CD4-positive, alpha-beta T cell treated with Interleukin-4 for 1 hour (primary cell): Measurements from ENCODE around the gene PRIM1.
"Not testable (repeated sequence)": the region's sequence is repeated elsewhere in the genome, so short reads cannot be mapped to it uniquely, and the experiment has no call there.

Source experiments
- DNase-seq, 2 donors: peaks; one replicate each; pipeline ENCODE4 v3.0.0-alpha.2; 2020 to 2022

PRIM1 gene

DNA sequence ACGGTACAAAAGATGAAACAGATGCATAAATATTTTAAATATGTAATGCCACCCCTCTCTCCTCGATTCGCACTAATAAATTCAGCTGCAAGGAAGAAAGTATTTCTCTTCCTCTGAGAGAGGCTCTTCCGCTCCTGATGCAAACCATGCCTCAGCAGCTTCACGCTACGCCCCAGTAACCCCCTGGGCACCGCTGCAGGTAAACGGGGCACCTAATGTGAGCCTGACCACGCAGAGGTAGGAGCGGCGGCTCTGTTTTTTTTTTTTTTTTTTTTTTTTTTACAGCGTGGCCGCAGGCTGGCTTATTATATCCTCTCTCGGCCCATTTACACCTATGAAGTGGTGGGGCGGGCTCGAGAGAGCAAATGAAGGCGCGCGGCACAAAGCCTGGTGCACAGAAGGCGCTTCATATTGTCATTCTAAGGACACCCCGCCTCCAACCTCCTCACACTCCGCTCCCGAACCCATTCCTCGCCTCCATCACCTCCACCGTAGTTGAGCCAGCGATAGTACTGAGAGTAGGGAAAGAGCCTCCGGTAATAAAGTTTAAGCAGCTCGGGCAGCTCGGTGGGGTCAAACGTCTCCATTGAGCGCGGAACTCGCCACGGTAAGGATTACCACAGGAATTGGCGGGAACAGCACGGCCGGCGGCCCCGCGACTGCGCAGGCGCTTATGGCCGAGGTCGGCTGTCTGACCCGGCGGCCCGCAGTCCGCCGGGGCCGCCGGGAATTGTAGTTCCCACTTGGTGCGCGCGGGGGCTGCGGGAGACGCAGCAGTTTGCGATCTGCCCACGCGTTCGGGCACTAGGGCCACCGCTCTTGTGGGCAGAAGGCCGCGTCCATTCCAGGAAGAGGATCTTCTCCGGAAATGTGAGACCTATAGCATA is at the start of gene PRIM1:
PRIM1 (minus strand) TSS at position 612 of the 887 bp plus-strand sequence; CDS start at position 587, 25 bp downstream.
- peak; percentile 81 to 84 for DNase-seq

GRCh38 chr12:56800221-56800620 is 48.1 kb upstream of the PRIM1 start:
- no peak for DNase-seq

DNA sequence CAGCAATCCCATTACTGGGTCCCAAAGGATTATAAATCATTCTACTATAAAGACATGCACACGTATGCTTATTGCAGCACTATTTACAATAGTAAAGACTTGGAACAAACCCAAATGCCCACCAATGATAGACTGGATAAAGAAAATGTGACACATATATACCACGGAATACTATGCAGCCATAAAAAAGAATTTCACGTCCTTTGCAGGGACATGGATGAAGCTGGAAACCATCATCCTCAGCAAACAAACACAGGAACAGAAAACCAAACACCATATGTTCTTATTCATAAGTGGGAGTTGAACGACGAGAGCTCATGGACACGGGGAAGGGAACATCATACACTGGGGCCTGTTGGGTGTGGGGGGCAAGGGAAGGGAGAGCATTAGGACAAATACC is 47.2 kb upstream of the PRIM1 start:
- not testable (repeated sequence) for DNase-seq

GRCh38 chr12:56795791-56796190 is 43.7 kb upstream of the PRIM1 start:
- DNase-seq, result not testable (repeated sequence)

DNA sequence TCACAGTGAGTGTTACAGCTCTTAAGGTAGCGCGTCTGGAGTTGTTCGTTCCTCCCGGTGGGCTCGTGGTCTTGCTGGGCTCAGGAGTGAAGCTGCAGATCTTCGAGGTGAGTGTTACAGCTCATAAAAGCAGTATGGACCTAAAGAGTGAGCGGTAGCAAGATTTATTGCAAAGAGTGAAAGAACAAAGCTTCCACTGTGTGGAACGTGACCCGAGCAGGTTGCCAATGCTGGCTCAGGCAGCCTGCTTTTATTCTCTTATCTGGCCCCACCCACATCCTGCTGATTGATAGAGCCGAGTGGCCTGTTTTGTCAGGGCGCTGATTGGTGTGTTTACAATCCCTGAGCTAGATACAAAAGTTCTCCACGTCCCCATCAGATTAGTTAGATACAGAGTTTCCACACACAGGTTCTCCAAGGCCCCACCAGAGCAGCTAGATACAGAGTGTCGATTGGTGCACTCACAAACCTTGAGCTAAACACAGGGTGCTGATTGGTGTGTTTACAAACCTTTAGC is 43.0 kb upstream of the PRIM1 start:
- not testable (repeated sequence) for DNase-seq

DNA sequence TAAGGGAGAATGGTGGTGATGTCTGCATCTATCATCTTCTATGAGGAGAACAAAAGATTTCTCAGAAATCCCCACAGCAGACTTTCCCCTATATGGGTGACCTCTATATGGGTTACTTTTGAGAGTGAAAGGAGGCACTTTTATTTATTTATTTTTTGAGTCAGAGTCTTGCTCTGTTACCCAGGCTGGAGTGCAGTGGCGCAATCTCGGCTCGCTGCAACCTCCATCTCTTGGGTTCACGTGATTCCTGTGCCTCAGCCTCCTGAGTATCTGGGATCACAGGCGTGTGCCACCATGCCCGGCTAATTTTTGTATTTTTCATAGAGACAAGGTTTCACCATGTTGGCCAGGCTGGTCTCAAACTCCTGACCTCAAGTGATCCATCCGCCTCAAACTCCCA is 41.0 kb upstream of the PRIM1 start:
- DNase-seq, result not testable (repeated sequence)

- DNase-seq, result no peak
Measured at GRCh38 chr12:56792678-56793077, 40.6 kb upstream of the PRIM1 start.

GRCh38 chr12:56789429-56789828 is 37.3 kb upstream of the PRIM1 start:
- DNase-seq, result not testable (repeated sequence)

- DNase-seq, result no peak
Measured at GRCh38 chr12:56787498-56787897, 35.4 kb upstream of the PRIM1 start.

DNA sequence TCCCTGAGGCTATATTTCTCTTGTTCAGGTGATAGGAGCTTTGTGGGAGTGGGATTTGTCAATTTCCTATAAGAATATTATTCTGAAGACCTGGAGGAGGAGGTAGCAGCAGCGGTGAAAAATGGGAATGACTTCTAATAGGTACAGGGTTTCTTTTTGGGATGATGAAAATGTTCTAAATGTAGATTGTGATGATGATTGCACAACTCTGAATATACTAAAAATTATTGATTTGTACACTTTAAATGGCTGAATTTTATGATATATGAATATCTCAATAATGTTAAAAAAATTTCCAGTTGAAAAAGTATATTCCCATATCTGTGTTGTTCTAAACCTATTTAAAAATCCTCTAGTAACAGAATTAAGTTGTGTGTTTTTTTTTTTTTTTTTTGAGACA is 33.8 kb upstream of the PRIM1 start:
- no peak for DNase-seq

- no peak for DNase-seq
Measured at GRCh38 chr12:56785141-56785865, 33.2 kb upstream of the PRIM1 start.

GRCh38 chr12:56781726-56782125 is 29.6 kb upstream of the PRIM1 start:
- no peak for DNase-seq

- no peak for DNase-seq
Measured at GRCh38 chr12:56778756-56779155, 26.6 kb upstream of the PRIM1 start.

DNA sequence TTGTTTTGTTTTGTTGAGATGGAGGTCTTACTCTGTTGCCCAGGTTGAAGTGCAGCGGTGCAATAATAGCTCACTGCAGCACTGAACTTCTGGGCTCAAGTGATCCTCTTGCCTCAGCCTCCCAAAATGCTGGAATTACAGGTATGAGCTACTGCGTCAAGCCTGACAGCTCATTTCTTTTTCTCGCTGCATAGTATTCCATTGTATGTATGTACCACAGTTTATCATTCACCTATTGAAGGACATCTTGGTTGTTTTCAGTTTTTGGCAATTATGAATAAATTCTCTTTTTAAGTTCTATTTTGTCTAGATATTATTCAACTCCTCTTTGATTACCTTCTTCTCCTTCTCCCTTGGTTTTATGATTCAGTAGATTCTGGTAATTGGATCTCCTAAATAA is 24.5 kb upstream of the PRIM1 start:
- DNase-seq, result no peak

- no peak for DNase-seq
Measured at GRCh38 chr12:56775638-56776037, 23.5 kb upstream of the PRIM1 start.

DNA sequence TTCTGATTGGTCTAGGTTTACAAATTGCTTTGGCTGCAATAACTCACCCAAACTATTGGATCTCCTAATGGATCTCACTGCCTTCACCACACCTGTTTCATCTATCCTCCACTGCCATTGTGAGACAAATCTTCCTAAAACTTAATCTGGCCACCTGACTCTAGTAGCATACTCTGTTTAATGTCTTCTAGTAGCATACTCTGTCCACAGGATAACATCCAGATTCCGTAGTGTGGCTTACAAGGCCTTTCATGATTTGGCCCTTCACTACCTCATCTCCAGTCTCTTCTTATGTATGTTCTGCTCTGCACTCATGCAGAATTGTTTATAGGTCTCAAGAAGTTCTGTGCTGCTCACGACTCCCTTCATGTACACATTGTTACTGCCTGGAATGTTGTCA is 21.0 kb upstream of the PRIM1 start:
- no peak for DNase-seq

- no peak for DNase-seq
Measured at GRCh38 chr12:56772625-56773024, 20.5 kb upstream of the PRIM1 start.

DNA sequence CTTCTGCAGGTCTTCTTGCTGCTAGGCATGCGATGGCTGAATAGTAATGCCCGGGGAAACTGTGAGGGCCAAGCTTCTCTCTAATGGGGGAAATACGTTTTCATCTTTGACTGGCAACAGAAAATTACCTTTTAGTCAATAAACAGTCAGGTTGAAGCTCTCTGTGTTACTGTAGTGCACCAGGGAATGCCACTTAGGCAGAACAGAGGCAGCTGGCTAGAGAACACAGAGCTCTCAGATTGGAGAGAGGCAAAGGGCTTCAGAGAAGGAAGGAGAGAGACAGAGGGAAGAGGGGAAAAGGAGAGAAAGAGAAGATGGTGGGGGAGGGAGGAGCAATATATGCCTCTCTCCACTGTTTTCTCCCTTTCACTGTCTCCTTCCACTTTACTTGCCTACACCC is 17.7 kb upstream of the PRIM1 start:
- DNase-seq, result no peak

- no peak for DNase-seq
Measured at GRCh38 chr12:56768424-56768823, 16.3 kb upstream of the PRIM1 start.

DNA sequence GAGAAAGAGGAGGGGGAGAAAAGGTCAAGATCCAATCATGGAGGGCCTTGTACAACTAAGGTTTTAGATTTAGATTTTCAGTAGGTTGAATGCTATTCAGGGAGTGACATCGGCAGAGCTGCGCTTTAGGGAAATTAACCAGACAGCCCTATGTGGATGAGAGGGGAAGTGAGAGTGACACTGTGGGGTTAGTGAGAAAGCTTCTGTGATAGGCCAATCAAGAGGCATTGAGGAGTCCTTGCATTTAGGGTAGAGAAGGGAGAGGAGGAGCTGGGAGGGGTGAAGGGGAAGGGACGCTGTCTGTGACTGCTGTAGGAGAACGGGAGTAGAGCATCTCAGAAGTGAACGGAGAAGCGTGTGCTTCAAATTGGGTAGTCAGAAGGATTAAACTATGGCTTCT is 14.4 kb upstream of the PRIM1 start:
- peak; percentile 8 to 52 for DNase-seq

DNA sequence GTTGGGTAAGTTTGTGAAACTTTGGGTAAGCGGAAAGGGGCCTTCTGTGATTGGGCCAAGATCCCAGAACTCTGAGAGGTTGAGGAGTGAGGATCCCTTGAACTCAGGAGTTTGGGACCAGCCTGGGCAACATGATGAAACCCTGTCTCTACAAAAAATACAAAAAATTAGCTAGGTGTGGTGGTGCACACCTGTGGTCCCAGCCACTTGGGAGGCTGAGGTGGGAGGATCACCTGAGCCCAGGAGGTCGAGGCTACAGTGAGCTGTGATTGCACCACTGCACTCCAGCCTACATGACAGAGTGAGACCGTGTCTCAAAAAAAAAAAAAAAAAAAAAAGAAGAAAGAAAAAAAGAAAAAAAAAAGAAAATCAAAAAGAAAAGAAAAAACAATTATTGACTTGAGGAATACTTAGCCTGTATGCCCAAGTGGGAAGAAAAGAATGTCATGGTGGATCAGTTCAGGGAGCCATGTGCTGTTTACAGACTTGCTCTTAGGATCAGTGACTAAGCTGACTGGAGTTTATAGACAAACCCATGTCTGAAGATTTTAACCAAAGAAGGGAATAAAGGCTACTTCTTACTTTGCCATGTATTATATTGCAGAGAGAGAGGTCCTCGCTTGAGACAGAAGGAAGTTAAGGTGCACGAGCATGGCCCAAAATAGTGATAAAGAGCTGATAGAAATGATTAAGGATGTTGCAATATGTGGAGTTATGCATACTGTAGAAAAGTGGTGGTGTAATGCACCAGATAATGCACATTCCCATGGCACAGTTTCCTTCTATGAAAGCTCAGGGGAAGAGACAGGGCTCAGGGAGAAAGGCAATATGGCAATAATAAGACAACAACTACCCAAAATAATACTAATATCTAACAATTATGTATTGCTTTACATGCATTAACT is 11.9 kb upstream of the PRIM1 start:
- DNase-seq, result no peak

DNA sequence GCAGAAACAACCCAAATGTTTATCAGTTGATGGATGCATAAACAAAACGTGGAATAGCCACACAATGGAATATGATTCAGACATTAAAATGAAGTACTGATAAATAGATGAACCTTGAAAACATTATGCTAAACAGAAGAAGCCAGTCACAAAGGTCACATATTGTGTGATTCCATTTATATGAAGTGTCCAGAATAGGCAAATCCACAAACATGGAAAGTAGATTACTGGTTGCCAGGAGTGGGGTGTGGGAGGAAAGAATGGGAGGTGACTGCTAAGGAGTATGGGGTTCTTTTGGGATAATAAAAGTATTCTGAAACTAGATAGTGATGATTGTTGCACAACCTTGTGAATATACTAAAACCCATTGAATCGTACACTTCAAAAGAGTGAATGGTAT is 9.7 kb upstream of the PRIM1 start:
- DNase-seq, result no peak

DNA sequence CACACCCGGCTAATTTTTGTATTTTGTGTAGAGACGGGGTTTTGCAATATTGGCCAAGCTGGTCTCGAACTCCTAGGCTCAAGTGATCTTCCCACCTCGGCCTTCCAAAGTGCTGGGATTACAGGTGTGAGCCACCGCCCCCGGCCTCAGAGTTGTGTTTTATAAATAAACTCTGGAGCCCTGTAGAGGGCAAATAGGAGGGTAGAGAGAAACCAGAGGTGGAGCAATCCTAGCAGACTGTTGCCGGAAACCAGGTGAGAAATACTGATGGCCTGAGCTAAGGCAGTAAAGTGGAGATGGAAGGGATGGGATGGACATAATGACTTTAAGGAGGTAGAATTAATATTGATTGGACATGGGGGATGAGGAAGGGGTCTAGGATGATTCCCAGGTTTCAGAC is 8.3 kb upstream of the PRIM1 start:
- no peak for DNase-seq
